GM10248 (cell line): Measurements from ENCODE around the gene CRYGC.

Experiments used
- CTCF ChIA-PET: fragments of 300-600 bp; sonication (Branson Sonifier 250); formaldehyde crosslinking; extraction: SDS; loops from one replicate; lab custom pipeline; 2021; ENCODE audit warnings: antibody characterized with exemption; lab: Yijun Ruan, JAX
- POLR2A ChIA-PET: fragments of 350-650 bp; sonication (Branson Sonifier 250); formaldehyde crosslinking; extraction: SDS; loops from one replicate; lab custom pipeline; 2020; ENCODE audit warnings: antibody characterized with exemption; lab: Yijun Ruan, JAX
- DNase-seq: peaks from one replicate; pipeline ENCODE4 v3.0.0; 2012; ENCODE audit errors: extremely low spot score
- CTCF ChIP-seq: IDR thresholded peaks from 2 replicates; pipeline ENCODE4 v1.5.1; 2012; ENCODE audit warnings: mild to moderate bottlenecking, low read depth; ENCODE audit errors: extremely low read depth, missing control alignments, control extremely low read depth

CRYGC gene

GRCh38 chr2:208083807-208084206, 45.8 kb downstream of the CRYGC start:
- ChIA-PET POLR2A (no interaction called here), CTCF (no interaction called here)
- no peak for TF ChIP-seq CTCF
- DNase-seq = no peak
